ENCODE data around the gene ARVCF.

ARVCF gene

DNA sequence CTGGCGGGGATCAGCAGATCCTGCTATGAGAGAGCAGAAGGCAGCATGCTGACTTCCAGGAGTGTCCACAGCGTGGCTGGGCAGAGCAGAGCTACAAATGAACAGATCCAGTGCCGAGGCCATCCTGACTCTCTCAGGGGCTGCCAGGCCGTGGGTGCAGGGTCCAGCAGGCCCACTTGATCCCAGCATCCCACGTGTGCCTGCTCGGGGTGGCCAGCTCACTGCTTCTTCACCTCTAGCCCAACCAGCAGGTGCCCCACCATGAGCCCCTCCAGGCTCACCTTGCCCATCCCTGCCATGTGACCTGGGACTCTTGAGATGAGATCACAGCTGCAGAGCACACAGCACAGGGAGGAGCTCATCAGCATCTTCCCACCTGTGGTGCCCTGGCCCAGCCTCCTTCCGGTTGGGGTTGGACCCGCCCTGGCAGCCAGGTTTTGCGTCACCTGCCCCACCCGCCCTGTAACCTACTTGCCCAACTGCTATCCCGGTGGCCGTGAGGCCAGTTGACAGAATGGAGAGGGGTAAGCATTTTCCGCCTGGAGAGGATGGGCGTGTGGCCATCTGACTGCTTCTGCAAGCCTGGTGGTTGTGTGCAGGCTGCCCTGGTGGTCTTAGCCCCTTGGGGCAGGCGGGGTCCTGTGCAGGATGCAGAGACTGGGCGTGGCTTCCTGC is 15.2 kb upstream of the ARVCF start:
- DNase-seq (ENCODE audit: low read depth) = no peak

DNA sequence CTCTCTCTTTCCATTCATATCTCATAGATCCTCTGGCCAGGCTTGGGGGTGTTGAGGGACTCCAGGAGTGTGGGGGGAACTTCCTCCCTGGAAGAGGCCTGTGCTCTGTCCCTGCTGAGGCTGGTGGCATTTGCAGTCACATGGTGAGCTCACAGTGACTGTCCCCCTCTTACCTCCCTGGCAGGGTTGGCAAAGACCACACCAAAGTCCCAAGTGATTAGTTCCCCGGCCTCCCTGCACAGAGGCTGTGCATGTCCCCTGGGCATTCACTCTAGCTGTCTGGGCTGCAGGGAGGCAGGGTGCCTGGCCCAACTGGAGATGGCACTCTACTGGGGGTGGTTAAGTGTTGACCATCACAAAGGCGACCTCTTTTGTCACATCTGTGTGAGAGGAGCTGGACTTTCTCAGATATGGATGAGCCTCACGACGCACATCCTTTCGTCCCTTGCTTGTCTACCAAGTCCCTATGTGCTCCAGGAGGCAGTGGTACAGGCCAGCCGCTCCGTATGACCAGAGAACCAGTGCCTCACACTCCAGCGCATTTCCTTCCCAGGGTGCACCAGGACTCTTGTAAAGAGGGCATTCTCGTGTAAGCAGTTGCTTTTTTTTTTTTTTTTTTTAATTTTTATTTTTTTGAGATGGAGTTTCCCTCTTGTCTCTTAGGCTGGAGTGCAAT is 13.1 kb upstream of the ARVCF start:
- no peak for DNase-seq (ENCODE audit: low read depth)

DNA sequence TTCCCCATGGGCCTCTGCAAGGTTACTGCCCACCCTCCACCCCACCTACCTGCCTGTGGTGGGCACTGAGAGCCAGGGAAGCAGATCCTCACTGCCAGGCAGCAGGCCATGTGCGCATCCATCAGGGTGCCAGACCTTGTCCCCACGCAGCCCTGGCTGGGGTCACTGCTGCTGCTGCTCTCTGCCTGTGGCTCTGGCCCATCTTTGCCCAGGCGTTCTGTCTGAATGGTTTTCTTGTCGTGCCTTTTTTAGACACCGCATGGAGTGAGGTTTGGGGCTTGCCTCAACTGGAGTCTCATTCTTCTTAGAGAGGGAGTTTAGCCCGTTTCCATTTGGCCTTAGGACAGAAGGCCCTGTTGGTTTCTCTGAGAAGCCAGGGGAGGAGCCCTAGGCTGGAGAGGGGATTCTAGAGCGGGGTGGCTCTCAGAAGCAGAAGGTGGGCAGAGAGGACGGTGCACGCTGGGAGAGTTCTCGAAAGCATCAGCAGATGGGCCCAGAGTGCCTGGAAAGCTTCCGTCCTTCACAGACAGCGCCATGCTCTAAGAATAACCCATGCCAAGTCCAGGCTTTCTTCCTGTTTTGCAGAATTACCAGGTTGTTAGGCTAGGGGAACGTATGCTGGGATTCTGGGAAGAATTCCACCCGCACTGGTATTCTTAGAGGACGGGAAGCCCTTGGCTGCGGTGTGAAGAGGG is 12.4 kb upstream of the ARVCF start:
- DNase-seq (ENCODE audit: low read depth) = no peak

DNA sequence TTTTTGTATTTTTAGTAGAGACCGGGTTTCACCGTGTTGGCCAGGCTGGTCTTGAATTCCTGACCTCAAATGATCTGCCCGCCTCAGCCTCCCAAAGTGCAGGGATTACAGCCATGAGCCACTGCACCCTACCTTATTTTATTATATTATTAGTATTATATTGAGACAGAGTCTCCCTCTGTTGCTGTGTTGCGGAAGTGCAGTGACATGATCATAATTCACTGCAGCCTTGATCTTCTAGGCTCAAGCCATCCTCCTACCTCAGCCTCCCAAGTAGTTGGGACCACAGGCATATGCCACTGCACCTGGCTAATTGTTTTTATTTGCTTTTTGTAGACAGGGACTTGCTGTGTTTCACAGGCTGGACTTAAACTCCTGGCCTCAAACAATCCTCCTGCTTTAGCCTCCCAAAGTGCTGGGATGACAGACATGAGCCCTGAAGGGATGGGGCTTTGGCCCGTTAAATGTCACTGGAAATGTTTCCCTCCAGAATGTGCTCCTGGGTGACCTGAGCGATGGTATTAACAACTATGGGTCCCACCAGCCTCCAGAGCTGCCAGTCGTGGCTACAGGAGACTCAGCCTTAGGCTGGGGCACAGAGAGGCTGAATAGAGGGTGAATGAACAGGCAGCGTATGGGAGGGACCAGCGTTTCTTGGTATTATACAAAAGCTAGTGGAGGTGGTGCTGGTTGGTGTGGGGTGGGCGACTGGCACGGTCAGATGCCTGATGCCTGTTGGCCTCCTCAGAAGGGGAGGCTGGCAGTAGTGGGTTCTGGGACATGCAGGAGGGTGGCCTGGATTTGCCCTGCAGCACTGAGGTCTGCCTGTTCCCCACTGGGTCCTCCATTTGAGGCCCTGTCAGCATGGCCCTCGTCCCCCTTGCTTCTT is 11.6 kb upstream of the ARVCF start:
- DNase-seq (ENCODE audit: low read depth) = no peak

DNA sequence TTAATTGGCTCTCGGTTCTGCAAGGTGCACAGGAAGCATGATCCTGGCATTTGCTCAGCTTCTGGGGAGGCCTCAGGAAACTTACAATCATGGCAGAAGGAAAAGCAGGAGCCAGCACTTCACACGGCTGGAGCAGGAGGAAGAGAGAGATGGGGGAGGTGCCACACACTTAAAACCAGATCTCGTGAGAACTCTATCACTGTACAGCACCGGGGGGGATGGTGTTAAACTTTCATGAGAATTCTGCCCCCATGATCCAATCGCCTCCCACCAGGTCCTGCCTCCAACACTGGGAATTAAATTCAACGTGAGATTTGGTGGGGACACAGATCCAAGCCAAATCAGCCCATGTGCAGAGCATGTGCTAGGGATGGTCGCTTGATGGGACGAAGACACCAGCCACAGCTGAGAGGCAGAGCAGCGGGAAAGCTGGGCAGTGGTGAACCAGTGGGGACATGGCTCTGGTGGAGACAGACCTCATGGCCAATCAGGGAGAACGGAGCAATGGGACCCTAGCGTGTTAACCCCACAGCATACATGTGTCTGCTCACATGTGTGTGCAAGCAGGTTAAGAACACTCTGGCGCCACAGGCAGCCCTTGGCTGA is 10.5 kb upstream of the ARVCF start:
- no peak for DNase-seq (ENCODE audit: low read depth)

DNA sequence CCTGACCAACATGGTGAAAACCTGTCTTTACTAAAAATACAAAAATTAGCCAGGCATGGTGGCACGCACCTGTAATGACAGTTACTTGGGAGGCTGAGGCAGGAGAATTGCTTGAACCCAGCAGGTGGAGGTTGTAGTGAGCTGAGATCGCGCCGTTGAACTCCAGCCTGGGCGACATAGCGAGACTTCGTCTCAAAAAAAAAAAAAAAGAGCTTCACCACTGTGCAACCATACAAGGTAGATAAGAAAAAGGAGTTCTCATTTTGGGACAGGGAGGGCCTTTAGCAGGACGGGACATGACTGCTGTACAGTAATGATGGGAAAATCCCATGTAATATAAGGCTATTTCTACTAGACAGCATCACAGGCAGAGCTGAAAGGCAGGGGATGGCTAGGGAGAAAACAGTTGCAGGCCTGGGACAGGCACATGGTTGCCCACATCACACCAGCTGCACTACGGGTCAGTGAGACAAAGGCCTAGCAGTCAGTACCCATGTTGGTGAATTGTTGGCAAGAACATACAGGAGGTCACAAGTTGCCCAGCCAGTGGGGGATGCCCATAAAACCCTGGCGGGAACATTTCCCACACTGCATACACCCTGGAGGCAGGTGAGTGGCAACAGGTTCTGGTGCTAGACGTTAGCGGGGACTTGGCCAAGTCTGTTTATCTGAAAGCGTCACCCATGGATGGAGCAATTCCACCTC is 9.7 kb upstream of the ARVCF start:
- DNase-seq (ENCODE audit: low read depth) = no peak

DNA sequence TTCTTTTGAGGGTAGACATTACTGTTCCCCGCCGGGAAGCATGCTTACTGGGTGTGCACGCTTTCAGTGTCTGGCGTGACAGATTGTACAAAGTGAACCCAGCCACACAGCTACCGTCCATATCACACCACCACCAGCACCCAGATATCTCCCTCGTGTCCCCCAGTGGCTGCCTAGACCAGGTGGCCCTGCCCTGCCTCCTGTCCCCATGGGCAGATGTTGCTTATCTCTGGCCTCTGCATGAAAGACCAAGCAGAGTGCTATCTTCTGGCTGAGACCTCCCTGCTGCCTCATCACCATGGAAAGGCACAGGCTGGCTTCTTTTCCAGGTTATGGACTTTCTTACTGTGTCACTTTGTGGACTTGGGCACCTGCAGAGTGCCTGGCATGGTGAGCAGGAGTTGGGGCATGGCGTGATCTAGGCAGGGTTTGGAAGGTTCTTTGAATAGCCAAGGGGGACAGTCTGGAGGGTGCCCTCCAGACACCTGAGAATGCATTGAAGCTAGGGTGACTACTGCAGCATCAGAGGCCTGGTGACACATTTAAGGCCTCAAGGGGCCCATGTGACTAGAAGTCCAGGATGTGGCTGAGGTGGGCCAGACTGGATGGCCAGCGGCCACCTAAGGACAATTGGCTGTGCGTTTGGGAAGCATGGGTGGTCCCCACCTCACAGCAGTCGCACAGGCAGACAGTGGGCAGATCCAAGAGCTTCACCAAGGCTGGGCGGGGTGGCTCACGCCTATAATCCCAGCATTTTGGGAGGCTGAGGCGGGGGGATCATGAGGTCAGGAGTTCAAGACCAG is 9.0 kb upstream of the ARVCF start:
- no peak for DNase-seq (ENCODE audit: low read depth)

DNA sequence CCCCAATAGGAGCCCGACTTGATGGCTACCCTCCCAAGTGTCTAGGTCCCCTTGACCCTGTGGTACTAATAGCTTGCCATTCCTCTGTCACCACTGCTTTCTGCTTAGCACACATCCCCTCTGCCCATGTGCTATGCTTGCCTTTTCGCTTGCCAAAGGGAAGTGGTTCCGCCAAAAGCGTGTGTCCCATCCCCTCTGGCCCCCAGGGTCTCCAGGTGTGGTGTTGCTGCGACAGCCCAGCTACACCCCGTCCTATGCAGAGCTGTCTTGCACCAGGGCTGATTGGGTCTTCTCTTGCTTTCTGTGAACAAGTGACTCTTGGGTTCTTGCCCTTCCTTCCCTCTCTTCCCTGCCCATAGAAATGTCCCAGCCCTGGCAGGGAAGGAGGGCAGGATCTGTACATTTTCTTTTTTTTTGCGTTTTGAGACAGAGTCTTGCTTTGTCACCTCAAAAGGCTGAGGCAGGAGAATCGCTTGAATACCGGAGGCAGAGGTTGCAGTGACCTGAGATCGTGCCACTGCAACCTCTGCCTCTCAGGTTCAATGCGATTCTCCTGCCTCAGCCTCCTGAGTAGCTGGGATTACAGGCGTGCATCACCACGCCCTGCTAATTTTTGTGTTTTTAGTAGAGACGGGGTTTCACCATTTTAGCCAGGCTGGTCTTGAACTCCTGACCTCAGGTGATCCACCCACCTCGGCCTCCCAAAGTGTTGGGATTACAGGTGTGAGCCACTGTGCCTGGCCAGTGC is 8.2 kb upstream of the ARVCF start:
- DNase-seq (ENCODE audit: low read depth) = no peak

DNA sequence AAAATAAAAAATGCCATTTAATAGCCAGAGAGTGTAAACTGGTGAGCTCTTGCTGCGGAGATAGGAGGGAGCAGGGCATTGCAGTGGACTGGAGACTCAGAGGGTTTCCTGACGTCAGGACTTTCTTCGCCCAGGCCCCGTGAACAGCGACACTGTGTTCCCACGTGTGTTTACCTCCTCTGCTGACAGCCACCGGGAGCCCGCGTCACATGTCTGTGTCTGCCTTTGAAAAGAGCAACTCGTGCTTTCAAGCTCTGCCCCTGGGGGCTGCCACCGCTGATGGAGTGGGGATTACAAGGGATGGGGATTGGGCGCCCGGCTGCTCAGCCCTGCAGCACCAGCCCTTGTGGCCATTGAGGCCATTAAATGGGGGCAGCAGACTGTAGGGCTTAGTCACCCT is 7.6 kb upstream of the ARVCF start:
- no peak for DNase-seq (ENCODE audit: low read depth)

DNA sequence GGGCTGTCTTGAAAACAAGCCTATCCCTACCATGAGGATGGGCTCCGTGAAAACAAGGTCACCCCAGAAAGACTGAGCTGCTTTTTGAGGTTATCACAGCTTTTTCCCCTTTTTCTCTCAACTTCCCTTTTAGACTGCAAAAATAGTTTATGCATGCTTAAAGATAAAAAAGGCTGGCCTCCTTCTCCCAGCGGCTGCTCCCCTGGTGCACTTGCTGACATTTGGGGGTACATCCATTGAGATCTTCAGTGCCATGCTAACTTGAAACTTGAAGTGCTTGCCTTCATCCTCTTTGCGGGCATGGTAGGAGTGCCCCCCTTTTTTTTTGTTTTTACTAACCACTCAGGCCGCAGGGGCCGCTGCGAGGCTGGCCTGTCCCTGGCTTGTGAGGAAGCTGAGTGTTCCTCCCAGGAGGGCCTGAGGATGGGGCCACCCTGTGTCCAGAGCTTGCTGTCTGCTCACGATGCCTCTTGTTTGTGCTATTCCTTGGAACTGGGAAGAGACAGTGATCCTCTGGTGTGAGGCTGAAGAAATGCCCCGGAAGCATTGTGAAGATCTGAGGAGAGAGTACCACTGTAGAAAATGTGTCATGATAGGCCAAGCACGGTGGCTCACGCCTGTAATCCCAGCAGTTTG is 6.5 kb upstream of the ARVCF start:
- peak; percentile 21 for DNase-seq (ENCODE audit: low read depth)

DNA sequence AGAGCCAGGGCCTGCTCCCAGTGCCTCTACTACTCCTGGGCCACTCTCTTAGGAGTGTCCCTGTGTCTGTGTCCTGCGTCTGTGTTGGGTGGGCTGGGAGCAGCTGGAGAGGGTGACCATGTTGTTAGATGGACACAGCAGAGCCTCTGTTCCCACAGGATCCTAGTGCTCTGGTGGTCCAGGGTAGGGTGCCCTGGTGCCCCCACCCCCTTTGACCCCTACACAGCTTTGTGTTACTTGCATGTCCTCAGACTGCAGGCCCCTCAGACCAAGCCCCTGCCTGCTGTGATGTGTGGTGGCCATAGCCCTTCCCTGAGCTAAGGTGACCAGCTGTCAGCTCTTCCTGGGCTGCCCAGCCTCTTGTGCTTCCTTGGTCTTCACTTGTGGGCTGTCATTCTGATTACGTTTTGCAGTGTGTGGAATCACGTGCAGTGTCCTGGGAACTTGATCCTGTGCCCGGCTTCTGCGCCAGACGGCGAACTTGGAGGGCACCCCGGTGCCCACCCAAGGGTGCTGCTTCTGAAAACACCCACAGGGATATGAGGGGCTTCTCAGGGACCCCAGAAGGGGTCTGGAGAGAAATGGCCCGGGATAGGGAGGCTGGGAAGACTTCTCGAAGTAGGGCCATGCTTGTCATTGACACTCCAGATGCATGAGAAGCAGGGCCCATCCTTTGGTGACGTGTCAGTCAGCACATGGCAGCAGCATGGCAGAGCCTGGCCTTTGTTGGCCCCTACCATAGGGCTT is 5.8 kb upstream of the ARVCF start:
- no peak for DNase-seq (ENCODE audit: low read depth)

DNA sequence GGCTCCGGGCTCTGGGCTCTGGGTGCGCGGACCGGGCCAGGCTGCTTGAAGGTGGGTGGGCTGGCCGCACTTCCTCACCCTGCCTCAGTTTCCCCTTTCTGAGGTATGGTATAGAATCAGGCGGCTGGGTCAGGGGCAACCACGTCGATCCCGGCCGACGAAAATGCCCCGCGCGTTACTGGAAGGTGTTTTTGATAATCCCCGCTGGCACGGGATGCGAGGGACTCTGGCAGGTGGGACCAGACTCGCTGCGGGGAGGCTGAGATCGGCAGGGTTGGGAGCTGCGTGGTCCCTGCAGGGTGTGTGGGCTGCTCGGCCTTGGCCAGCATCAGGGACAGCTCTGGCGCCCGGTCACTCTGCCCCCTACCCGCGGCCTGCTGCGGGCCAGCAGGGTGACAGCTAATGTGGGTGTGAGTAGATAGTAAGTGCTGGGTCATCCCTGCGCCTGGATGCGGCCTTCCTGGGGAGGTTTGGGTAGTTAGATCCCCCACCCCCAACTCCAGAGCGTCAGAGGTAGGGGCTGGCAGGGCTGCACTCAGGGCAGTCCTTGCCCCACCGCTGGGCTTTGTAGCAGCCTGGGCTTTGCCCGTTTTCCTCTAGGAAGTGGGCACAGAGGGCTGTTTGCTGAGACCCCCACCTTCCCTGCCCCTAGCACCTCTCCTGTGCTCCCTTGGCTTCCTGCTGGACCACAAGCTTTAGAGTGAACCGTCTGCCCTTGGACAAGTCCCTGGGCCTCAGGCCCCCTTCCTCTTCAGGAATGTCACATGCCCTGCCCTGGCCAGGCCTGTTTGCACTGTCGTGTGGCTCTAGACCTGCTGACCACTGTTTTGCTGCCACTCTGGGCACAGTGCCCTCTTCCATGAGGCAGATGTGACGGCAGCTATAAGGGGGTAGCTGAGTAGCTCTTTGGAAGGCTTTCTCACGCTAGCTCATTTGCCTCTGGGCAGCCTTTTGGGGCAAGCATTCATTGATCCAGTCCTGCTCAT is 4.9 kb upstream of the ARVCF start:
- DNase-seq (ENCODE audit: low read depth) = peak; percentile 31

DNA sequence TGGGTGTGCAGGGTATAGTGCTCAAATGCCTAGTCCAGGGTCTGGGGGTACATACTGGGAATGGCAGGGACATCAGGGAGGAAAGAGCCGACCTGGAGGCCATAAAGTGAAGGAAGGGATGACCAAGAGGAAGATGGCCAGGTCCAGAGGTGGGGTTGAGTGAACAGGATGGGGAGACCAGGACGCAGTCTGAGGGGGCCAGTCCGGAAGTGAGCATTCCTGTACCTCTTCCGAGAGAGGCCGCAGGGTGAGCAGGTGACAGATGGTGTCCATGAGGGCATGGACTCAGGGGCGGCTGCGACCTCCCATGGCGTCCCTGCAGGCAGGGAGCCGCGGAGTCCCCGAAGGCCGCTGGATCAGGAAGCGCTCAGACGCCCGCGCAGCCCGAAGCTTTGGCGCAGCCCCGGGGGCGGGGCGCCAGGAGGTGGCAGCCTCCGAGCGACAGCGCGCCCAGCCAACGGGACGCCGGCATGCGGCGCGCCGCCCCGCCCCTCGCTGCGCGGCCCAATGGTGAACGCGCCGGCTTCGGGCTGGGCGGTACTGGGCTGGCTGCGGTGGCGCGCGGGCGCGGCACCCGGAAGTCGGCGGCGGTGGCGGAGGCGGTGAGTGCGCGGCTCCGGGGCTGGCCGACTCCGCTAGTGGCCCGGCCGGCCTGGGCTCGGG is 4.0 kb upstream of the ARVCF start, which contains the start of gene TANGO2:
TANGO2 (plus strand) TSS at position 578 of the 663 bp plus-strand sequence. CDS start 15,689 bp downstream, outside the sequence.
- peak; percentile 81 for DNase-seq (ENCODE audit: low read depth)

DNA sequence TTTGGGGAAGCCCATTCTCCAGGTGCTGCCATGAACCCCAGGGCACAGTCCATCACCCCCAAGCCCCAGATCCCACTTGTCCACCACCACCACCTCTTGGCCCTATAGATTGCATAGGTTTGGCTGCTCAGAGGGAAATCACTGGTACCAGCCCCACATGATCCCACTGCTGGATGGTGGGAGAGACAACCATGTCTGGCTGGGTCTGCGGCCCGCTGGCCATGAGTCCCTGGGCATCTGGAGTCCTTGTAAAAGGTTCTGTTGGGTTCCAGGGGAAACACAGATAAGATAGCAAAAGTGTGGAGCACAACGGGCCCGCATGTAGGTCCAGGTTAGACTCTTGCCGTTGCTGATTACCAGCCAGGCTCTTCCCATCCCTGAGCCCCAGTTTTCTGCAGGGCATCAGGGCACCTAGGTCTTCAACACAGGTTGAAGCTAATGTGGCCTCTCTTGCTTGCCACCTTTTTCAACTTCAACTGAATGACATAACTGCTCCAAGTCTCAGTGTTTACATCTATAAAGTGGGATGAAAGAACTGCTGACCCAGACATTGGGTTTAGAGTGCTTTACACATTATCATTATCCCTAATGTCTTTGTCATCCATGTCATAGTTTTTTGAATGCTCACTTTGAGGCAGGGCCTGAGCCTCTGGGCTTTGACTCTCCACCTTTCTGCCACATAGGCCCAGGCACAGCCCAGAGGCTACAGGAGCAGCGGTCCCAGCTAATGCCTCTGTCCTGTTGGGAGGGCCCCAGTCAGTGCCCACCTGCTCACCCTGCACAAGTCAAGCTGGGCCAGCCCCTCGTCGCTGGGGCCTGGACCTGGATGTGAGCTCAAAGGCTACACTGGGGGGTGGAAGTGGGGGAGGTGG is 3.3 kb upstream of the ARVCF start:
- DNase-seq (ENCODE audit: low read depth) = no peak

DNA sequence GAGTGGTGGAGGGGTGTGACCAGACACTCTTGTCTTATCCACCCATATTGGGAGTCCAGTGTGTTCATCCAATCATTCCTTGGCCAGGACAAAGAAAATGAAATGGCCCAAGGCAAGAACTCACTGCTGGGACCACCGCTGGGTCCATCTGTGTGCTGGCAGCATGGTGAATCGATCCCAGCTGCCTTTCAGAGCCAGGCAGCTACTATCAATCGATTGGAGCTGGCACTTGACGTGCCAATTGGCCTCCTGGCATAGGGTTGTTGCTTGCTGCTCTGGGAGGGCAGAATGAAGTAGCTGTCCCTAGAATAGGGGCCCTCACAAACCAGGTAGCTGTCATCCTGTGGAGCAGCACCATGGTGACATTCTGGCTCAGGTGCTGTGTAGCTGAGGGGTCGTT is 1.4 kb upstream of the ARVCF start:
- no peak for DNase-seq (ENCODE audit: low read depth)

DNA sequence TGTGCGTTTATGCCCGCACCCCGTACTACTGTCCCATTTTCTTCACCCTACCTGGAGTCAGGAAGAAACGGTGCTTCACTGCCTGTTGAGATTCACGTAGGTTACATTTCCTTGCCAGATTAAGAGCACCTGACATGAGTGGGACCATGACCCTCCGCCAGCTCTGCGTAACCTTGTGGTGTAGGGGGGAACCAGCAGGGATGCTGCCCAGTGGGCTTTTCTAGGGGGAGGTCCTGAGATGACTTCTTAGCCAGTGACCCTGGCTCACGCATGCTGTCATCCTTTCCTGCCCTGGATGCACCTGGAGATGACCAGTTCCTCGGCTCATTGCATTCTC is 967 bp upstream of the ARVCF start:
- DNase-seq (ENCODE audit: low read depth) = no peak
